22Rv1 (cell line): ENCODE data around the gene CUEDC1.

Source experiments
- ZFX ChIP-seq: fragments of 450-650 bp; IDR thresholded peaks from 2 replicates; pipeline ENCODE4 v1.6.1; 2017; ENCODE audit warnings: antibody characterized with exemption, borderline replicate concordance
- TF ChIP-seq, protein P1 (sequence below): fragments of 450-650 bp; IDR thresholded peaks from 2 replicates; pipeline ENCODE4 v1.5.1; 2017; ENCODE audit warnings: mild to moderate bottlenecking

DNA sequence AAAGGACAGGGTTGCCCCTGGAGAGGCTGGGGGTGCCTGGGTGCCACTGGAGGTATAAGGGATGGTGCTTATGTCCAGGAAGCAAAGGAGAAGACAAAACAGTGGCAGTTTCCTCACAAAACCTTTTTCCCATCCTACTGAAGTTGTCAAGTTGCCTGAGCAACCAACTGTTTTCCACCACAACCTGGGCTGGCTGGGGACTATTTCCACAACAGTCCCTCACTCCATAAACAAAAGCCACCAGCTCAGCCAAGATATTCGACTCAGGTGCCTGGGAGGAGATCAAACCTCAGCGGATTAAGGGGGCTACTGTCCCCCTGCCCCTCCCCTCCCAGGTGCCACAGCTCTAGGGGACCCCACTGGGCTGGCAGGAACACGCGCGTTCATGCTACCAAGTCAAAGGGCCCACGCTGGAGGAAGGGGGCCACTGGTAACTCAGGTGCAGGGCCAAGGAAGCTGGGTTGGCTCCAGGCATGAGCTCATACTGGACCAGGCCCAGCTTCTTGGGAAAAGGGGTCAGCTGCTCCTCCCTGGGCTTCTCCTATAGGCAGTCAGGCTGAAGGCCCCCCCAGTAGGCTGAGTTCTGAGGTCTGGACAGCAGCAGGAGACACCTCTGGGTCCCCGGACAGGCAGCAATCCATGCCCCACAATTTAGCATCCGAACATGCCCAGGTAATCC, 59.7 kb downstream of the CUEDC1 start:
- TF ChIP-seq, protein P1, sequence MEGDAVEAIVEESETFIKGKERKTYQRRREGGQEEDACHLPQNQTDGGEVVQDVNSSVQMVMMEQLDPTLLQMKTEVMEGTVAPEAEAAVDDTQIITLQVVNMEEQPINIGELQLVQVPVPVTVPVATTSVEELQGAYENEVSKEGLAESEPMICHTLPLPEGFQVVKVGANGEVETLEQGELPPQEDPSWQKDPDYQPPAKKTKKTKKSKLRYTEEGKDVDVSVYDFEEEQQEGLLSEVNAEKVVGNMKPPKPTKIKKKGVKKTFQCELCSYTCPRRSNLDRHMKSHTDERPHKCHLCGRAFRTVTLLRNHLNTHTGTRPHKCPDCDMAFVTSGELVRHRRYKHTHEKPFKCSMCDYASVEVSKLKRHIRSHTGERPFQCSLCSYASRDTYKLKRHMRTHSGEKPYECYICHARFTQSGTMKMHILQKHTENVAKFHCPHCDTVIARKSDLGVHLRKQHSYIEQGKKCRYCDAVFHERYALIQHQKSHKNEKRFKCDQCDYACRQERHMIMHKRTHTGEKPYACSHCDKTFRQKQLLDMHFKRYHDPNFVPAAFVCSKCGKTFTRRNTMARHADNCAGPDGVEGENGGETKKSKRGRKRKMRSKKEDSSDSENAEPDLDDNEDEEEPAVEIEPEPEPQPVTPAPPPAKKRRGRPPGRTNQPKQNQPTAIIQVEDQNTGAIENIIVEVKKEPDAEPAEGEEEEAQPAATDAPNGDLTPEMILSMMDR = no peak
- no peak for TF ChIP-seq ZFX
